Esophagus muscularis mucosa (tissue), 4 donors: ENCODE measurements around the gene B3GALNT2. TPM values are rescaled to one million over a fixed set of nuclear protein-coding genes. Genes with fewer than 3 reads are reported as not detected.

ENCODE experiments used
- DNase-seq: peaks from one replicate; pipeline ENCODE4 v3.0.0-alpha.2; 2017; ENCODE audit errors: extremely low spot score
- H3K27ac ChIP-seq, 4 donors: fragments of 200-600 bp; sonication (generic); replicated peaks in 1 of 4; 1 replicate in 3 of 4; 2 replicates in 1 of 4; pipeline ENCODE4 v1.5.1; 2016 to 2019; ENCODE audit warnings: mild to moderate bottlenecking in 1 of 4
- H3K27me3 ChIP-seq, 4 donors: fragments of 200-600 bp; sonication (generic); one replicate each; pipeline versions ENCODE4 v1.5.1 to v1.6.0; 2016 to 2019
- H3K36me3 ChIP-seq, 4 donors: fragments of 200-600 bp; sonication (generic); one replicate each; pipeline ENCODE4 v1.5.1; 2016 to 2019
- H3K4me1 ChIP-seq, 4 donors: fragments of 200-600 bp; sonication (generic); one replicate each; pipeline ENCODE4 v1.5.1; 2016 to 2019
- H3K4me3 ChIP-seq, 4 donors: fragments of 200-600 bp; sonication (generic); 1 replicate in 2 of 4; 2 replicates in 2 of 4; pipeline ENCODE4 v1.5.1; 2016 to 2019; ENCODE audit warnings: mild to moderate bottlenecking in 4 of 4, moderate library complexity in 1 of 4
- H3K9me3 ChIP-seq, 4 donors: fragments of 200-600 bp; sonication (generic); 1 replicate in 3 of 4; 2 replicates in 1 of 4; pipeline ENCODE4 v1.5.1; 2016 to 2019
- CTCF ChIP-seq, 3 experiments: fragments of 200-600 bp in 2 of 3; fragments of 450-650 bp in 1 of 3; sonication (generic) in 2 of 3; IDR thresholded peaks; one replicate each; pipeline ENCODE4 v1.5.1; 2017 to 2019; ENCODE audit warnings: antibody characterized with exemption in 3 of 3, mild to moderate bottlenecking in 2 of 3, moderate library complexity in 1 of 3
- EP300 ChIP-seq: sonication (generic); formaldehyde crosslinking; IDR thresholded peaks from one replicate; pipeline ENCODE4 v1.6.1; 2017; ENCODE audit warnings: antibody characterized with exemption
- POLR2A ChIP-seq: fragments of 450-650 bp; IDR thresholded peaks from one replicate; pipeline ENCODE4 v1.6.1; 2017; ENCODE audit warnings: antibody characterized with exemption, moderate library complexity, mild to moderate bottlenecking, low read depth
- POLR2AphosphoS5 ChIP-seq, 2 donors: sonication (generic); formaldehyde crosslinking; IDR thresholded peaks; one replicate each; pipeline ENCODE4 v1.6.1; 2017; ENCODE audit warnings: antibody characterized with exemption in 2 of 2
- WGBS: methylation state at CpG from one replicate; pipeline ENCODE4 v1.1.5; 2018; 5-methylcytosine and 5-hydroxymethylcytosine counted together
- intact Hi-C: fragments of 100-400 bp; cut with DNase I; formaldehyde crosslinking; loops from one replicate; pipeline ENCODE4 v1.15.1; 2023
- total RNA-seq, 4 donors: library from RNA; depleted of rRNA; stranded (reverse); fragments of >200 nt; gene quantifications; one replicate each; pipeline versions ENCODE4 v1.1.0 to v1.2.1, GENCODE V29; 2016

The B3GALNT2 gene
- total RNA-seq, 4 donors from 2014 or later, result 49.0 to 68.4 (median 55.5) TPM

- Histone ChIP-seq H3K27ac (no peak overlapping the region), H3K4me3 (no peak overlapping the region), H3K4me1 (peaks cover 0 to 7% (median 5%) of the 10 kb centered on the region in 4 donors), H3K36me3 (peaks cover 0 to 10% (median 5%) of the 10 kb centered on the region in 4 donors), H3K9me3 (no peaks in the 10 kb centered on the region), H3K27me3 (no peaks in the 10 kb centered on the region)
- WGBS, result 80% methylated on average over 1 of the region's 1 CpG
- no peak for TF ChIP-seq POLR2A
- no peak for DNase-seq
- intact Hi-C loops, result loop anchor here (2.0 to 5.0 kb wide), 3 partner anchors 89 to 309 kb away; partner anchors contain the start of genes ARID4B and GGPS1
Measured at GRCh38 chr1:235416662-235417049, 87.6 kb downstream of the B3GALNT2 start.

- 78% methylated on average over 7 of the region's 7 CpGs for WGBS
- peaks cover 3 to 10% (median 6%) of the 10 kb centered on the region in 4 donors for H3K4me1 ChIP-seq
- no peaks in the 10 kb centered on the region for H3K9me3 ChIP-seq
- TF ChIP-seq CTCF (IDR thresholded peaks at IDR 0.05) (peak; percentile 60 to 71 (median 64)), POLR2AphosphoS5 (IDR thresholded peaks at IDR 0.05) (peak in 1 of 2 donors; percentile 29), EP300 (no peak)
- H3K36me3 ChIP-seq, result peaks cover 0 to 10% (median 3%) of the 10 kb centered on the region in 4 donors
- no peak overlapping the region for H3K27ac ChIP-seq
- intact Hi-C loops, result loop anchor here (5.0 kb wide), 2 partner anchors 88 to 308 kb away; partner anchors contain the start of genes ARID4B and GGPS1
- DNase-seq, result no peak
- no peaks in the 10 kb centered on the region for H3K27me3 ChIP-seq
- no peak overlapping the region for H3K4me3 ChIP-seq
Measured at GRCh38 chr1:235415008-235415904, 89.0 kb downstream of the B3GALNT2 start.

DNA sequence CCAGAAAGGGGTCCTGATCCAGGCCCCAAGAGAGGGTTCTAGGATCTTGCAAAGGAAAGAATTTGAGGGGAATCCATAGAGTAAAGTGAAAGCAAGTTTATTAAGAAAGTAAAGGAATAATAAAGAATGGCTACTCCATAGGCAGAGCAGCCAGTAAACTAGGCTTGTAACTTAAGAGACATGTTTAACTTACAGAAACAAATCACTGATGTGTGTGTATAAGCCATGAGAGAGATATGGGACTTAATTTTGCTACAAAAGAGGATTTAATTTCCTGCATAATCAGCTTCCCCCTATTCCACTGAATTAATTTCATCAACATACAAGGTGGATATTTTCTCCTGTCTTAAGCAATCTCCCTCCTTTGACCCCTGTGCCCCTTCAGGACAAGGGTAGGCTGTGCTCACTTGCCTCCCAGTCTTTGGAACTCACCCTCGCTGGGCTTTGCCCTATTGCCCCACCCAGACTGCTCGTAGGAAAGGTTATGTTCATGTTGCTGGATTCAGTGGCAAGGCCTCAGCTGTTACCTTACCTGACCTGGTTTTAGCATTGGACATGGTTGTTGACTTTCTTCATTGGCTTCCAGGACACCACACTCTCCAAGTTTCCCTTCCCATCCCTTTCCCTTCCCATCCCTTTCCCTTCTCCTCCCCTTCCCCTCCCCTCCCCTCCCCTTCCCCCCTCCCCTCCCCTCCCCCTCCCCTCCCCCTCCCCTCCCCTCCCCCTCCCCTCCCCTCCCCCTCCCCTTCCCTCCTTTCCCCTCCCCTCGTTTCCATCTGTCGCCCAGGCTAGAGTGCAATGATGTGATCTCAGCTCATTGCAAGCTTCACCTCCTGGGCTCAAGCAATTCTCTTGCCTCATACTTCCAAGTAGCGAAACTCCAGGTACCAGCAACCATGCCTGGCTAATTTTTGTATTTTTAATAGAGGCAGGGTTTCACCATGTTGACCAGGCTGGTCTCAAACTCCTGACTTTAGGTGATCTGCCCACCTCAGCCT, 92.5 kb downstream of the B3GALNT2 start:
- Histone ChIP-seq H3K27ac (no peak overlapping the region), H3K4me3 (no peak overlapping the region), H3K4me1 (peaks cover 2 to 9% (median 7%) of the 10 kb centered on the region in 4 donors), H3K27me3 (no peaks in the 10 kb centered on the region), H3K9me3 (no peaks in the 10 kb centered on the region), H3K36me3 (peaks cover 0 to 7% (median 0%) of the 10 kb centered on the region in 4 donors)
- intact Hi-C loops, result no loop called here
- no peak for DNase-seq
- WGBS, result 46% methylated on average over 2 of the region's 5 CpGs
- TF ChIP-seq POLR2AphosphoS5 (IDR thresholded peaks at IDR 0.05) (no peak), EP300 (no peak), CTCF (IDR thresholded peaks at IDR 0.05) (no peak)

GRCh38 chr1:235410467-235410866, 93.8 kb downstream of the B3GALNT2 start:
- H3K4me3 ChIP-seq, result no peak overlapping the region
- 85% methylated on average over 5 of the region's 5 CpGs for WGBS
- no peak for TF ChIP-seq CTCF (IDR thresholded peaks at IDR 0.05)
- no peak for TF ChIP-seq EP300
- peaks cover 0 to 6% (median 6%) of the 10 kb centered on the region in 4 donors for H3K4me1 ChIP-seq
- intact Hi-C loops, result no loop called here
- H3K27me3 ChIP-seq, result no peaks in the 10 kb centered on the region
- no peak overlapping the region for H3K27ac ChIP-seq
- H3K9me3 ChIP-seq, result no peaks in the 10 kb centered on the region
- no peak for DNase-seq
- H3K36me3 ChIP-seq, result peaks cover 0 to 7% (median 0%) of the 10 kb centered on the region in 4 donors
